SK-N-SH (cell line): ENCODE results near the gene FARSA. TPM values are rescaled to one million over a fixed set of nuclear protein-coding genes. Genes with fewer than 3 reads are reported as not detected.

Experiments used
- CTCF ChIA-PET: fragments of 300-600, 350-600 bp; formaldehyde crosslinking; extraction: SDS; loops from one replicate; lab custom pipeline; 2021; lab: Yijun Ruan, JAX
- POLR2A ChIA-PET: fragments of 350-600 bp; sonication (Branson Sonifier 250); formaldehyde crosslinking; extraction: SDS; loops from one replicate; lab custom pipeline; 2020; ENCODE audit warnings: antibody characterized with exemption, inconsistent platforms; lab: Yijun Ruan, JAX
- DNase-seq: peaks from one replicate; pipeline ENCODE4 v3.0.0; 2012
- H2AFZ ChIP-seq: fragments of 200-600 bp; sonication (generic); 2 replicates; pipeline ENCODE4 v1.8.1; 2016; ENCODE audit warnings: antibody characterized with exemption, mild to moderate bottlenecking, low read depth
- H3F3A ChIP-seq: fragments of 200-600 bp; sonication (generic); replicated peaks from 2 replicates; pipeline ENCODE3; 2016; ENCODE audit warnings: antibody characterized with exemption, mild to moderate bottlenecking; ENCODE audit not compliant: insufficient read depth
- H3K27ac ChIP-seq, 2 experiments: fragments of 200-500 bp in 1 of 2; fragments of 200-600 bp in 1 of 2; sonication (Bioruptor generic) in 1 of 2; sonication (generic), shearing (Covaris generic) in 1 of 2; 2 replicates each; pipeline versions ENCODE4 v1.5.1 to v1.6.1; 2014 to 2016; ENCODE audit warnings: low read depth in 2 of 2, inconsistent platforms in 1 of 2, low read length in 1 of 2, mild to moderate bottlenecking in 1 of 2, mixed read lengths in 1 of 2
- H3K27me3 ChIP-seq: fragments of 200-600 bp; sonication (generic), shearing (Covaris generic); 2 replicates; pipeline ENCODE4 v1.6.1; 2016; ENCODE audit warnings: mixed run types; ENCODE audit not compliant: insufficient read depth
- H3K36me3 ChIP-seq, 2 experiments: fragments of 200-500 bp in 1 of 2; fragments of 200-600 bp in 1 of 2; sonication (Bioruptor generic) in 1 of 2; sonication (generic) in 1 of 2; replicated peaks in 1 of 2; 2 replicates each; pipeline versions ENCODE3 to v1.5.1; 2014 to 2016; ENCODE audit warnings: low read length in 1 of 2, mild to moderate bottlenecking in 1 of 2; ENCODE audit not compliant: insufficient read depth in 2 of 2, control insufficient read depth in 1 of 2
- H3K4me1 ChIP-seq, 2 experiments: fragments of 200-500 bp in 1 of 2; fragments of 200-600 bp in 1 of 2; sonication (Bioruptor generic) in 1 of 2; sonication (generic), shearing (Covaris generic) in 1 of 2; 2 replicates each; pipeline versions ENCODE4 v1.5.1 to v1.6.1; 2014 to 2016; ENCODE audit warnings: low read depth in 1 of 2, low read length in 1 of 2, mixed run types in 1 of 2; ENCODE audit not compliant: insufficient read depth in 2 of 2, control insufficient read depth in 1 of 2
- H3K4me2 ChIP-seq: fragments of 200-600 bp; sonication (generic), shearing (Covaris generic); 2 replicates; pipeline ENCODE4 v1.6.1; 2017; ENCODE audit warnings: mixed run types
- H3K4me3 ChIP-seq, 2 experiments: fragments of 200-500 bp in 1 of 2; fragments of 200-600 bp in 1 of 2; sonication (Bioruptor generic) in 1 of 2; sonication (generic), shearing (Covaris generic) in 1 of 2; 2 replicates each; pipeline versions ENCODE4 v1.5.1 to v1.8.1; 2014 to 2016; ENCODE audit warnings: low read depth in 2 of 2, inconsistent platforms in 1 of 2, low read length in 1 of 2, mild to moderate bottlenecking in 1 of 2, mixed read lengths in 1 of 2, moderate library complexity in 1 of 2
- H3K79me2 ChIP-seq: fragments of 200-600 bp; sonication (generic); 2 replicates; pipeline ENCODE4 v1.8.1; 2017; ENCODE audit warnings: mild to moderate bottlenecking; ENCODE audit not compliant: insufficient read depth
- H3K9ac ChIP-seq: fragments of 200-600 bp; sonication (generic); 2 replicates; pipeline ENCODE4 v1.6.1; 2017; ENCODE audit warnings: mixed run types
- H3K9me2 ChIP-seq: fragments of 200-600 bp; sonication (generic); 2 replicates; pipeline ENCODE4 v1.6.1; 2017; ENCODE audit warnings: mixed run types
- H3K9me3 ChIP-seq: fragments of 200-600 bp; sonication (generic); 2 replicates; pipeline ENCODE4 v1.6.1; 2017; ENCODE audit warnings: mixed run types, mild to moderate bottlenecking, moderate library complexity
- H4K20me1 ChIP-seq: fragments of 200-600 bp; sonication (generic); 2 replicates; pipeline ENCODE4 v1.6.1; 2017; ENCODE audit warnings: mild to moderate bottlenecking, mixed run types; ENCODE audit not compliant: insufficient read depth
- CHD2 ChIP-seq: fragments of 150-350 bp; IDR thresholded peaks from 2 replicates; pipeline ENCODE4 v1.6.1; 2018; ENCODE audit warnings: low read length; ENCODE audit not compliant: partially characterized antibody
- FOSL2 ChIP-seq: IDR thresholded peaks from 2 replicates; pipeline ENCODE4 v1.4.0; 2012; ENCODE audit warnings: low read depth, mild to moderate bottlenecking, moderate library complexity, borderline replicate concordance
- GABPA ChIP-seq: IDR thresholded peaks from 2 replicates; pipeline ENCODE4 v1.4.0; 2012; ENCODE audit warnings: low read depth, mild to moderate bottlenecking
- IRF3 ChIP-seq: fragments of 150-350 bp; IDR thresholded peaks from 2 replicates; pipeline ENCODE4 v1.6.1; 2016; ENCODE audit warnings: mild to moderate bottlenecking, low read depth, low read length
- MAX ChIP-seq: IDR thresholded peaks from 2 replicates; pipeline ENCODE4 v1.4.0; 2012; ENCODE audit warnings: low read depth
- MXI1 ChIP-seq: IDR thresholded peaks from 2 replicates; pipeline ENCODE4 v1.6.1; 2012; ENCODE audit warnings: mild to moderate bottlenecking, low read depth, low read length, improper control_type of control experiment
- PBX3 ChIP-seq: IDR thresholded peaks from 2 replicates; pipeline ENCODE4; 2012
- POLR2AphosphoS5 ChIP-seq: IDR thresholded peaks from 2 replicates; pipeline ENCODE4 v1.6.1; 2012; ENCODE audit warnings: low read depth, low read length
- RCOR1 ChIP-seq: fragments of 150-350 bp; IDR thresholded peaks from 2 replicates; pipeline ENCODE4 v1.6.1; 2017; ENCODE audit warnings: antibody characterized with exemption, low read length
- RFX5 ChIP-seq: IDR thresholded peaks from 2 replicates; pipeline ENCODE4 v1.6.1; 2012; ENCODE audit warnings: mild to moderate bottlenecking, improper control_type of control experiment, low read length
- RXRA ChIP-seq: IDR thresholded peaks from 2 replicates; pipeline ENCODE4 v1.4.0; 2012; ENCODE audit warnings: low read depth, mild to moderate bottlenecking, borderline replicate concordance
- SIN3A ChIP-seq: IDR thresholded peaks from 2 replicates; pipeline ENCODE4 v1.6.1; 2012; ENCODE audit warnings: low read depth, mild to moderate bottlenecking, low read length, moderate library complexity, borderline replicate concordance
- SMC3 ChIP-seq: IDR thresholded peaks from 2 replicates; pipeline ENCODE4 v1.6.1; 2012; ENCODE audit warnings: low read depth, low read length, improper control_type of control experiment
- TAF1 ChIP-seq: IDR thresholded peaks from 2 replicates; pipeline ENCODE4 v1.6.1; 2012; ENCODE audit warnings: low read depth, mild to moderate bottlenecking, low read length, moderate library complexity, borderline replicate concordance
- TCF12 ChIP-seq: IDR thresholded peaks from 2 replicates; pipeline ENCODE4 v1.4.0; 2012
- USF1 ChIP-seq: IDR thresholded peaks from 2 replicates; pipeline ENCODE4 v1.4.0; 2012; ENCODE audit warnings: low read depth, borderline replicate concordance
- USF2 ChIP-seq: fragments of 150-350 bp; IDR thresholded peaks from 2 replicates; pipeline ENCODE4 v1.6.1; 2017; ENCODE audit warnings: antibody characterized with exemption, low read length, low read depth, borderline replicate concordance
- YY1 ChIP-seq: IDR thresholded peaks from 2 replicates; pipeline ENCODE4 v1.4.0; 2012; ENCODE audit warnings: low read depth, mild to moderate bottlenecking
- WGBS: methylation state at CpG from one replicate; pipeline ENCODE4 v1.1.6; 2017; ENCODE audit warnings: low lambda C conversion rate; 5-methylcytosine and 5-hydroxymethylcytosine counted together
- polyA plus RNA-seq, 3 experiments: library from polyadenylated mRNA; depleted of rRNA; stranded (reverse); fragments of >200 nt; gene quantifications; 2 replicates each; pipeline ENCODE4 v1.2.3, GENCODE V29; 2012

FARSA gene
- polyA plus RNA-seq, 1 of the 3 experiments (the other 2 are of a cell fraction) = 170 TPM

- H4K20me1 ChIP-seq = peaks cover 29% of the 10 kb centered on the region
- WGBS = under 1% methylated on average over 37 of the region's 63 CpGs
- ChIA-PET CTCF (interaction anchor here (0.8 to 1.8 kb wide), 4 partner anchors 13 to 104 kb away, joined by 3 to 9 read pairs (median 3); partner anchors contain the start of gene RTBDN), POLR2A (interaction anchor here (0.8 to 3.3 kb wide), 13 partner anchors 8 to 153 kb away, joined by 3 to 16 read pairs (median 5); partner anchors contain the start of genes DNASE2, GCDH, RAD23A and RTBDN)
- peaks cover 18 to 40% of the 10 kb centered on the region in 2 experiments for H3K36me3 ChIP-seq
- peaks cover 19 to 31% of the 10 kb centered on the region in 2 experiments; a peak in 3 of 4 replicates for H3K4me1 ChIP-seq
- peak; percentile 96 for DNase-seq
- H3K9me3 ChIP-seq = no peaks in the 10 kb centered on the region
- peak within 1 kb of the TSS; percentile 73 for H2AFZ ChIP-seq
- H3K27ac ChIP-seq = peak within 1 kb of the TSS; percentile 71 to 83
- H3K27me3 ChIP-seq = no peaks in the 10 kb centered on the region
- H3F3A ChIP-seq = peaks cover 42% of the 10 kb centered on the region
- peaks cover 51% of the 10 kb centered on the region for H3K79me2 ChIP-seq
- H3K9me2 ChIP-seq = no peaks in the 10 kb centered on the region
- peak within 1 kb of the TSS; percentile 89 to 97 for H3K4me3 ChIP-seq
- TF ChIP-seq MAX (peak; percentile 85), PBX3 (peak; percentile 97), SMC3 (no peak), GABPA (no peak), YY1 (peak; percentile 52; the same call in 1 of the 2 replicates), RFX5 (peak; percentile 75), RCOR1 (peak; percentile 91), RXRA (no peak), SIN3A (peak; percentile 93), POLR2AphosphoS5 (peak; percentile 99), FOSL2 (no peak), USF1 (peak; percentile 95), IRF3 (peak; percentile 91), CHD2 (peak; percentile 94), TCF12 (0 out of 2 replicates have a peak, but pooled peaks have one; percentile 15), USF2 (peak; percentile 60; the same call in 1 of the 2 replicates), TAF1 (peak; percentile 89; the same call in 1 of the 2 replicates), MXI1 (peak; percentile 88; the same call in 1 of the 2 replicates)
- TF ChIP-seq, all 33 proteins: peak for 14
- H3K4me2 ChIP-seq = peak within 1 kb of the TSS; percentile 97
- peak within 1 kb of the TSS; percentile 98 for H3K9ac ChIP-seq
These were observed 4.6 kb upstream of the FARSA start, which contains the start of gene CALR for GRCh38 chr19:12937927-12938778. Gene CALR (plus strand): TSS chr19:12938609. CDS start chr19:12938680, 71 bp downstream.
